Measurements from ENCODE around the gene CNTNAP5. TPM values are rescaled to one million over a fixed set of nuclear protein-coding genes. Genes with fewer than 3 reads are reported as not detected.

CNTNAP5 gene
- total and polyA plus RNA-seq, 2 of the 13 experiments (the other 11 are each of a cell fraction or from before 2014, with no cell fraction given) = not detected

DNA sequence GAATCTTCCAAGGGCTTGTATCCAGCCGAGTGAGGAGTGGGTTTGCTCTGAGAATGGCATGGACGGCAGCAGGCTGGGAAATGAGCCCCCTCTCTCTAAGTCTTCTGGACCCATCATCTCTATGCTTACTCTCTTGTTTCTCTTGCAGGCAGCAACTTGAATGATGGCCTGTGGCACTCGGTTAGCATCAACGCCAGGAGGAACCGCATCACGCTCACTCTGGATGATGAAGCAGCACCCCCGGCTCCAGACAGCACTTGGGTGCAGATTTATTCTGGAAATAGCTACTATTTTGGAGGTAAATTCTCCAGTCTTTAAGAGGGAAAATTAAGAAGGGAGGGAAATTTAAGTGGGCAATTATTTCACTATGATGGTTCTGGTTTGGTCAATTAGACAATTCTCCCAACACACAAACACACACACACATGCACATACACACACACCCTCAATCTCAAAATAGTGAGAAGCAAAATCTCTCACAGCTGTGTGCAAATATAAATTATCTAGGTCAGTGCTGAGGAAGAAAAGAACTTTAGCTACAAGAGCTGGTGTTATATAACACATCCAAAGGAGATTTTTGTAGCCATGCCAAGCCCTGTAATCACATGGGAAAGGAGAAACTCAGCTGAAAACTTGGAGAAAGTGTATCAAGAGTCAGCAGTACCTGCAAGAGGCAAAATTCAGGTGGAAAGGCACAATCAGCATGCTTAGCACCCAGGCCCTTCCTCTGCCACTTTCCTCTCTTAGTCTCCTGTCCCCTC, 499.2 kb downstream of the CNTNAP5 start:
- Histone ChIP-seq H2AFZ (ENCODE audit: low read length) (no peak overlapping the region), H4K20me1 (ENCODE audit: insufficient read depth, low read length) (no peaks in the 10 kb centered on the region), H3K36me3 (replicated peaks in 1 of 2; ENCODE audit: control insufficient read depth in 1 of 2, insufficient read depth in 2 of 2, low read length in 2 of 2) (no peaks in the 10 kb centered on the region), H3K27me3 (ENCODE audit: control insufficient read depth in 1 of 2, insufficient read depth in 2 of 2, low read length in 2 of 2) (no peaks in the 10 kb centered on the region), H3K9ac (ENCODE audit: insufficient read depth, low read depth, low read length) (no peak overlapping the region), H3K4me1 (ENCODE audit: insufficient read depth, low read length) (no peaks in the 10 kb centered on the region), H3K9me3 (ENCODE audit: low read length) (no peaks in the 10 kb centered on the region), H3K27ac (ENCODE audit: extremely low read length, insufficient read depth, low read length) (no peak overlapping the region), H3K4me3 (replicated peaks in 1 of 3; ENCODE audit: insufficient read depth in 1 of 3, low read depth in 2 of 3, low read length in 3 of 3) (no peak overlapping the region), H3K4me2 (ENCODE audit: low read depth, low read length) (no peak overlapping the region), H3K79me2 (ENCODE audit: insufficient read depth, low read length) (no peaks in the 10 kb centered on the region)
- TF ChIP-seq HOXA5 (CRISPR knock-in tag; IDR thresholded peaks at IDR 0.05) = no peak
- TF ChIP-seq, protein P1, sequence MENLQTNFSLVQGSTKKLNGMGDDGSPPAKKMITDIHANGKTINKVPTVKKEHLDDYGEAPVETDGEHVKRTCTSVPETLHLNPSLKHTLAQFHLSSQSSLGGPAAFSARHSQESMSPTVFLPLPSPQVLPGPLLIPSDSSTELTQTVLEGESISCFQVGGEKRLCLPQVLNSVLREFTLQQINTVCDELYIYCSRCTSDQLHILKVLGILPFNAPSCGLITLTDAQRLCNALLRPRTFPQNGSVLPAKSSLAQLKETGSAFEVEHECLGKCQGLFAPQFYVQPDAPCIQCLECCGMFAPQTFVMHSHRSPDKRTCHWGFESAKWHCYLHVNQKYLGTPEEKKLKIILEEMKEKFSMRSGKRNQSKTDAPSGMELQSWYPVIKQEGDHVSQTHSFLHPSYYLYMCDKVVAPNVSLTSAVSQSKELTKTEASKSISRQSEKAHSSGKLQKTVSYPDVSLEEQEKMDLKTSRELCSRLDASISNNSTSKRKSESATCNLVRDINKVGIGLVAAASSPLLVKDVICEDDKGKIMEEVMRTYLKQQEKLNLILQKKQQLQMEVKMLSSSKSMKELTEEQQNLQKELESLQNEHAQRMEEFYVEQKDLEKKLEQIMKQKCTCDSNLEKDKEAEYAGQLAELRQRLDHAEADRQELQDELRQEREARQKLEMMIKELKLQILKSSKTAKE (CRISPR knock-in tag; IDR thresholded peaks at IDR 0.05; ENCODE audit: borderline replicate concordance) = no peak
- TF ChIP-seq KDM3A (CRISPR knock-in tag; IDR thresholded peaks at IDR 0.05; ENCODE audit: low read depth) = no peak
- no peak for TF ChIP-seq MAFK (conservative IDR thresholded peaks at IDR 0.05 in 1 of 2, IDR thresholded peaks at IDR 0.05 in 1 of 2; ENCODE audit: low read length in 2 of 2)
- no peak for TF ChIP-seq EEA1 (CRISPR knock-in tag; IDR thresholded peaks at IDR 0.05; ENCODE audit: borderline replicate concordance)
- TF ChIP-seq, protein P2, sequence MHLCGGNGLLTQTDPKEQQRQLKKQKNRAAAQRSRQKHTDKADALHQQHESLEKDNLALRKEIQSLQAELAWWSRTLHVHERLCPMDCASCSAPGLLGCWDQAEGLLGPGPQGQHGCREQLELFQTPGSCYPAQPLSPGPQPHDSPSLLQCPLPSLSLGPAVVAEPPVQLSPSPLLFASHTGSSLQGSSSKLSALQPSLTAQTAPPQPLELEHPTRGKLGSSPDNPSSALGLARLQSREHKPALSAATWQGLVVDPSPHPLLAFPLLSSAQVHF (CRISPR knock-in tag; IDR thresholded peaks at IDR 0.05) = no peak
- TF ChIP-seq, protein P3, sequence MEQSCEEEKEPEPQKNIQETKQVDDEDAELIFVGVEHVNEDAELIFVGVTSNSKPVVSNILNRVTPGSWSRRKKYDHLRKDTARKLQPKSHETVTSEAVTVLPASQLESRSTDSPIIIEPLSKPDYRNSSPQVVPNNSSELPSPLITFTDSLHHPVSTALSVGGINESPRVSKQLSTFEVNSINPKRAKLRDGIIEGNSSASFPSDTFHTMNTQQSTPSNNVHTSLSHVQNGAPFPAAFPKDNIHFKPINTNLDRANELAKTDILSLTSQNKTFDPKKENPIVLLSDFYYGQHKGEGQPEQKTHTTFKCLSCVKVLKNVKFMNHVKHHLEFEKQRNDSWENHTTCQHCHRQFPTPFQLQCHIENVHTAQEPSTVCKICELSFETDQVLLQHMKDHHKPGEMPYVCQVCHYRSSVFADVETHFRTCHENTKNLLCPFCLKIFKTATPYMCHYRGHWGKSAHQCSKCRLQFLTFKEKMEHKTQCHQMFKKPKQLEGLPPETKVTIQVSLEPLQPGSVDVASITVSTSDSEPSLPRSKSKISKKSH (CRISPR knock-in tag; IDR thresholded peaks at IDR 0.05; ENCODE audit: borderline replicate concordance) = no peak
- no peak for TF ChIP-seq SNAPC2 (CRISPR knock-in tag; IDR thresholded peaks at IDR 0.05)
- TF ChIP-seq ZNF564 (CRISPR knock-in tag; IDR thresholded peaks at IDR 0.05) = no peak
- no peak for TF ChIP-seq ZFP36L1 (CRISPR knock-in tag; IDR thresholded peaks at IDR 0.05)
- TF ChIP-seq ZNF724P (CRISPR knock-in tag; IDR thresholded peaks at IDR 0.05; ENCODE audit: borderline replicate concordance) = no peak
- DNase-seq (ENCODE audit: low spot score) = no peak
- CTCF ChIA-PET (ENCODE audit: low intra/inter-chr PET ratio, low total read pairs) = no interaction called here
- POLR2A ChIA-PET = no interaction called here
- BruUV-seq (replicated peaks) = no TSS peak
- WGBS (ENCODE audit: low lambda C conversion rate) = 43% methylated on average over 7 of the region's 7 CpGs
- no peak for FAIRE-seq
- ATAC-seq = no peak
- intact Hi-C loops (cut with micrococcal nuclease; ENCODE audit: unreplicated experiment) (no loop called here), in situ Hi-C loops (cut with HindIII; ENCODE audit: extremely low pct_ligation_motif_present, low pct_unique_long_range_greater_than_20kb) (no loop called here)
